GM23338 (cell line): Measurements from ENCODE around the gene ARL5A. TPM values are rescaled to one million over a fixed set of nuclear protein-coding genes. Genes with fewer than 3 reads are reported as not detected.

ENCODE experiments used
- ATAC-seq: fragments of 200-7000 bp; cut with Tn5 transposase; 3 replicates; pipeline ENCODE4 v1.9.1; 2020
- DNase-seq: peaks from one replicate; pipeline ENCODE4 v3.0.0-alpha.2; 2015; ENCODE audit warnings: low spot score
- H2AFZ ChIP-seq: fragments of 200-600 bp; sonication (generic); 2 replicates; pipeline ENCODE4 v1.8.0; 2016; ENCODE audit warnings: antibody characterized with exemption, mild to moderate bottlenecking, moderate library complexity
- H3F3A ChIP-seq: fragments of 200-600 bp; sonication (generic); replicated peaks from 2 replicates; pipeline ENCODE4 v1.8.0; 2017; ENCODE audit warnings: antibody characterized with exemption, mixed run types, low read depth
- H3K27ac ChIP-seq: fragments of 200-600 bp; sonication (generic); 2 replicates; pipeline ENCODE4 v1.6.1; 2016; ENCODE audit warnings: low read depth
- H3K27me3 ChIP-seq: fragments of 200-600 bp; sonication (generic); 2 replicates; pipeline ENCODE4 v1.8.0; 2016; ENCODE audit warnings: mild to moderate bottlenecking, mixed run types, moderate library complexity; ENCODE audit not compliant: insufficient read depth
- H3K36me3 ChIP-seq: fragments of 200-600 bp; sonication (generic); 2 replicates; pipeline ENCODE4 v1.8.0; 2016; ENCODE audit warnings: mild to moderate bottlenecking; ENCODE audit not compliant: insufficient read depth
- H3K4me1 ChIP-seq: fragments of 200-600 bp; sonication (generic); 2 replicates; pipeline ENCODE4 v1.8.0; 2016; ENCODE audit warnings: mild to moderate bottlenecking, moderate library complexity; ENCODE audit not compliant: insufficient read depth
- H3K4me2 ChIP-seq: fragments of 200-600 bp; sonication (generic); 2 replicates; pipeline ENCODE4 v1.7.1; 2017; ENCODE audit warnings: mixed run types
- H3K4me3 ChIP-seq: fragments of 200-600 bp; sonication (generic); 2 replicates; pipeline ENCODE4 v1.6.1; 2016; ENCODE audit warnings: mixed run types
- H3K79me2 ChIP-seq: fragments of 200-600 bp; sonication (generic); replicated peaks from 2 replicates; pipeline ENCODE4 v1.8.0; 2017; ENCODE audit warnings: mild to moderate bottlenecking; ENCODE audit not compliant: insufficient read depth
- H3K9me2 ChIP-seq: fragments of 200-600 bp; sonication (generic); 2 replicates; pipeline ENCODE4 v1.8.0; 2017; ENCODE audit not compliant: insufficient read depth
- H4K20me1 ChIP-seq: fragments of 200-600 bp; sonication (generic); replicated peaks from 2 replicates; pipeline ENCODE4 v1.8.0; 2017; ENCODE audit warnings: mild to moderate bottlenecking; ENCODE audit not compliant: insufficient read depth
- H3K27ac Mint-ChIP-seq: 2 replicates; pipeline ENCODE4 v1.8.0; 2020; ENCODE audit warnings: inconsistent platforms, mild to moderate bottlenecking, moderate library complexity, mixed read lengths
- H3K27me3 Mint-ChIP-seq: 3 replicates; pipeline ENCODE4 v1.8.0; 2022; ENCODE audit warnings: low read depth, mild to moderate bottlenecking, moderate library complexity, mixed read lengths, inconsistent platforms; ENCODE audit not compliant: insufficient read depth, poor library complexity
- H3K36me3 Mint-ChIP-seq: 3 replicates; pipeline ENCODE4 v1.8.0; 2021; ENCODE audit warnings: low read depth, mild to moderate bottlenecking, inconsistent platforms, moderate library complexity, mixed read lengths
- H3K4me1 Mint-ChIP-seq: 3 replicates; pipeline ENCODE4 v1.8.0; 2020; ENCODE audit warnings: mild to moderate bottlenecking, inconsistent platforms, mixed read lengths
- H3K4me3 Mint-ChIP-seq: 3 replicates; pipeline ENCODE4 v1.8.0; 2021; ENCODE audit warnings: moderate library complexity, mild to moderate bottlenecking, inconsistent platforms, mixed read lengths
- H3K9me3 Mint-ChIP-seq: 3 replicates; pipeline ENCODE4 v1.8.0; 2020; ENCODE audit warnings: moderate library complexity, mild to moderate bottlenecking, inconsistent platforms, mixed read lengths
- CREB1 ChIP-seq: fragments of 250-450 bp; sonication (Bioruptor Pico); IDR thresholded peaks from 2 replicates; pipeline ENCODE4 v1.5.0; 2020; ENCODE audit warnings: low read depth, mild to moderate bottlenecking, moderate library complexity
- CTCF ChIP-seq, 2 experiments: fragments of 200-600 bp in 1 of 2; sonication (generic) in 1 of 2; conservative IDR thresholded peaks; 2 replicates each; pipeline versions ENCODE4 v1.5.1 to v1.6.1; 2016 to 2017; ENCODE audit warnings: antibody characterized with exemption in 2 of 2, low read depth in 2 of 2, mild to moderate bottlenecking in 2 of 2, moderate library complexity in 1 of 2
- ETS1 ChIP-seq: IDR thresholded peaks from 2 replicates; pipeline ENCODE4 v1.6.1; 2016; ENCODE audit warnings: antibody characterized with exemption
- EZH2 ChIP-seq: fragments of 200-600 bp; sonication (generic); IDR thresholded peaks from one replicate; pipeline ENCODE4 v1.8.0; 2017; ENCODE audit warnings: antibody characterized with exemption, mild to moderate bottlenecking, low read depth; ENCODE audit not compliant: unreplicated experiment
- EZH2phosphoT487 ChIP-seq: fragments of 200-600 bp; sonication (generic); IDR thresholded peaks from one replicate; pipeline ENCODE4 v1.8.1; 2018; ENCODE audit warnings: antibody characterized with exemption; ENCODE audit not compliant: unreplicated experiment
- JUNB ChIP-seq: IDR thresholded peaks from one replicate; pipeline ENCODE4 v1.6.1; 2016; ENCODE audit warnings: antibody characterized with exemption; ENCODE audit not compliant: unreplicated experiment
- NANOG ChIP-seq: IDR thresholded peaks from 2 replicates; pipeline ENCODE4 v1.6.1; 2016; ENCODE audit warnings: antibody characterized with exemption, borderline replicate concordance
- POLR2AphosphoS5 ChIP-seq: IDR thresholded peaks from 2 replicates; pipeline ENCODE4 v1.6.1; 2016; ENCODE audit warnings: antibody characterized with exemption, low read depth
- REST ChIP-seq: IDR thresholded peaks from one replicate; pipeline ENCODE4 v1.6.1; 2018; ENCODE audit warnings: antibody characterized with exemption; ENCODE audit not compliant: unreplicated experiment
- STAT1 ChIP-seq: IDR thresholded peaks from one replicate; pipeline ENCODE4 v1.6.1; 2016; ENCODE audit warnings: antibody characterized with exemption; ENCODE audit not compliant: unreplicated experiment
- ZNF114 ChIP-seq: fragments of 250-450 bp; sonication (Bioruptor Pico); IDR thresholded peaks from 2 replicates; pipeline ENCODE4 v1.5.0; 2020; ENCODE audit warnings: mild to moderate bottlenecking, moderate library complexity
- ZNF331 ChIP-seq: fragments of 250-450 bp; sonication (Bioruptor Pico); IDR thresholded peaks from 2 replicates; pipeline ENCODE4 v1.5.0; 2020; ENCODE audit warnings: low read depth, mild to moderate bottlenecking, moderate library complexity
- ZNF462 ChIP-seq: fragments of 250-450 bp; sonication (Bioruptor Pico); IDR thresholded peaks from 2 replicates; pipeline ENCODE4 v1.5.0; 2020; ENCODE audit warnings: mild to moderate bottlenecking, moderate library complexity
- polyA plus RNA-seq: library from polyadenylated mRNA; unstranded; fragments of >200 nt; fragmentation: Nextera tagmentation; extraction: Ambion mirVana; gene quantifications from 2 replicates; pipeline ENCODE4 v1.2.1, GENCODE V29; 2016
- total RNA-seq: library from RNA; depleted of rRNA; stranded (reverse); fragments of >200 nt; shearing (Covaris generic); gene quantifications from 2 replicates; pipeline ENCODE4 v1.2.3, GENCODE V29; 2014

ARL5A gene
- total and polyA plus RNA-seq, 2 experiments from 2014 or later = 26.8 to 104 TPM

GRCh38 chr2:151770995-151771394, 57.2 kb downstream of the ARL5A start:
- Histone ChIP-seq H3K36me3 (0 out of 2 replicates have a peak, but pooled peaks cover 2% of the 10 kb centered on the region), H3K4me1 (0 out of 2 replicates have a peak, but pooled peaks cover under 1% of the 10 kb centered on the region), H3K27me3 (no peaks in the 10 kb centered on the region), H3K9me2 (peaks cover 6% of the 10 kb centered on the region; the same call in 1 of the 2 replicates), H3K4me2 (no peak overlapping the region), H4K20me1 (no peaks in the 10 kb centered on the region), H3K27ac (no peak overlapping the region), H3K79me2 (no peaks in the 10 kb centered on the region), H2AFZ (no peak overlapping the region), H3K4me3 (no peak overlapping the region), H3F3A (no peaks in the 10 kb centered on the region)
- H3K27ac Mint-ChIP-seq = no peak overlapping the region
- H3K9me3 Mint-ChIP-seq = no peaks in the 10 kb centered on the region
- peaks cover 7% of the 10 kb centered on the region; the same call in 2 of the 3 replicates for H3K36me3 Mint-ChIP-seq
- no peaks in the 10 kb centered on the region for H3K27me3 Mint-ChIP-seq
- no peak for TF ChIP-seq CTCF (conservative IDR thresholded peaks at IDR 0.05; ENCODE audit: low read depth in 2 of 2)
- TF ChIP-seq STAT1 = no peak
- TF ChIP-seq ETS1 = no peak
- no peak for TF ChIP-seq NANOG
- no peak for TF ChIP-seq ZNF462 (CRISPR knock-in tag)
- no peak for TF ChIP-seq CREB1 (CRISPR knock-in tag)
- no peak for TF ChIP-seq ZNF114
- no peak for TF ChIP-seq REST
- TF ChIP-seq POLR2AphosphoS5 = no peak
- TF ChIP-seq JUNB = no peak
- TF ChIP-seq EZH2phosphoT487 = no peak
- TF ChIP-seq ZNF331 (CRISPR knock-in tag) = no peak
- no peak for TF ChIP-seq EZH2
- H3K4me3 Mint-ChIP-seq = no peak overlapping the region
- no peak for ATAC-seq
- DNase-seq = no peak
- H3K4me1 Mint-ChIP-seq = peaks cover under 1% of the 10 kb centered on the region
